Stimulated activated CD4-positive, alpha-beta T cell treated with anti-CD3 and anti-CD28 coated beads, TNF-alpha, amount 100 ng/mL, for 24 hours (primary cell): Measurements from ENCODE around the gene ATG10.
"Not testable (repeated sequence)": the region's sequence is repeated elsewhere in the genome, so short reads cannot be mapped to it uniquely, and the experiment has no call there.

Source experiments
- DNase-seq, 3 experiments: peaks; one replicate each; pipeline ENCODE4 v3.0.0-alpha.2; 2020; ENCODE audit warnings: low read depth in 3 of 3

ATG10 gene

GRCh38 chr5:82054004-82054710 is 82.3 kb downstream of the ATG10 start:
- no peak for DNase-seq

- no peak for DNase-seq
Observed at GRCh38 chr5:82057051-82057450, 85.2 kb downstream of the ATG10 start.

- no peak for DNase-seq
Observed at GRCh38 chr5:82058710-82059109, 86.9 kb downstream of the ATG10 start.

GRCh38 chr5:82066791-82067190 is 95.0 kb downstream of the ATG10 start:
- no peak for DNase-seq

GRCh38 chr5:82068042-82068441 is 96.2 kb downstream of the ATG10 start:
- not testable (repeated sequence) for DNase-seq

GRCh38 chr5:82068723-82069122 is 96.9 kb downstream of the ATG10 start:
- no peak for DNase-seq

- no peak for DNase-seq
Observed at GRCh38 chr5:82072138-82072537, 100.3 kb downstream of the ATG10 start.

GRCh38 chr5:82073179-82073578 is 101.4 kb downstream of the ATG10 start:
- DNase-seq: no peak

- no peak for DNase-seq
Observed at GRCh38 chr5:82074950-82075349, 103.1 kb downstream of the ATG10 start.

GRCh38 chr5:82077496-82077895 is 105.7 kb downstream of the ATG10 start:
- DNase-seq: no peak

- DNase-seq: no peak
Observed at GRCh38 chr5:82091617-82092016, 119.8 kb downstream of the ATG10 start.

GRCh38 chr5:82095536-82095935 is 123.7 kb downstream of the ATG10 start:
- DNase-seq: no peak

GRCh38 chr5:82096249-82096648 is 124.4 kb downstream of the ATG10 start:
- DNase-seq: no peak

GRCh38 chr5:82100303-82101077 is 128.7 kb downstream of the ATG10 start:
- DNase-seq: no peak

GRCh38 chr5:82104872-82105271 is 133.0 kb downstream of the ATG10 start:
- no peak for DNase-seq

GRCh38 chr5:82105457-82105856 is 133.6 kb downstream of the ATG10 start:
- DNase-seq: no peak

GRCh38 chr5:82106207-82106606 is 134.4 kb downstream of the ATG10 start:
- DNase-seq: no peak

- DNase-seq: no peak
Observed at GRCh38 chr5:82106756-82107155, 134.9 kb downstream of the ATG10 start.

- DNase-seq: no peak
Observed at GRCh38 chr5:82107267-82107666, 135.4 kb downstream of the ATG10 start.

- no peak for DNase-seq
Observed at GRCh38 chr5:82109013-82109412, 137.2 kb downstream of the ATG10 start.

- DNase-seq: not testable (repeated sequence)
Observed at GRCh38 chr5:82109915-82110314, 138.1 kb downstream of the ATG10 start.

GRCh38 chr5:82111191-82111590 is 139.4 kb downstream of the ATG10 start:
- DNase-seq: no peak

GRCh38 chr5:82115858-82116257 is 144.0 kb downstream of the ATG10 start:
- no peak for DNase-seq
